ENCODE measurements around the gene AP4M1.

AP4M1 gene

DNA sequence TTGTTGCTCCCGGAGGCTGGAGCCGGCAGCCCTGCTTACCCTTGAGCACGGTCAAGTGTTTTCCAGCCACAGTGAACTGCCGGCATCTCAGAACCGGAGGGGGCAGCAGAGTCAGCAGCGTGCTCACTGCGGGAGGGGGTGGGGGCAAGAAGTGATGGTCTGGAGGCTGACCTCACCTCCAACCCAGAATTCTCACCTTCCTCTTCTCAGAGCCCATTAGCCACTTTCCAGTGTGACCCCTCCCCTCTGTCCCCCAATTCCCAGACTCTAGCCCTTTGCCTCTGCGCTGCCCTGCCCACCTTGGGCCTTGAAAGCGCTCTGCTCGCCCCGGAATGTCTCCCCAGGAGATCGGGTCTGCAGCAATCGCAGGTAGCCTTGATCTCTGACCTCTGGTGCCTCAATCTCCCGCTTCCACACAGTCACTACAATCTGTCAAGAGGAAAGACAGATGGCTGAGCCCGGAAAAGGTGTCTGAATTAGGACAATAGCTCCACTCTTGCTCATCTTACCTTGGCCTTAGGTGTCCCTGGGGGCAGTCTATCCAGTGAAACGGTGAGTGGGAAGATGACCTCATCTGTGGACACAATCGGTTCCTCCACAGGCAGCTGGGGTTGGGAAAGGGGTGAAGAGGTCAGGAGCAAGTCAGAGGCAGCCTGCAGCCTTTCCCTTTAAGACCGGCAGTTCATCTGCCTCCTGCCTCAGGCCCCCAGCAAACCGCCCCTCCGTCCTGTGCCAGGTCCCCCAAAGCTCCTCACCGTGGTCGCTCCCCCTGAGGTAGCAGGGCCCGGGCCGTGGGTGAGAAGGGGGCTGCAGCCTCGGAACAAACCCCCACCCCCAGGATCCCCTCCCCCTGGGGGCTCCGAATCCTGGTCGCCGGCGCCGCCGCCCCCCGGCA is 56.1 kb downstream of the AP4M1 start:
- no peak for DNase-seq (ENCODE audit: low read depth in 2 of 2)

Data from stimulated activated CD4-positive, alpha-beta T cell treated with anti-CD3 and anti-CD28 coated beads, Interleukin-15, amount 100 ng/mL, for 48 hours (primary cell).